Stimulated activated CD4-positive, alpha-beta T cell treated with anti-CD3 and anti-CD28 coated beads, TNF-alpha, amount 100 ng/mL, for 48 hours (primary cell): Measurements from ENCODE around the gene SUPT20H.

Experiments used
- DNase-seq, 3 donors: peaks; one replicate each; pipeline ENCODE4 v3.0.0-alpha.2; 2020; ENCODE audit warnings: low read depth in 3 of 3

Gene SUPT20H

GRCh38 chr13:37058910-37059847 is at the start of gene SUPT20H:
Gene SUPT20H, minus strand, starts transcription at chr13:37059688. Its CDS starts 8,198 bp downstream, at chr13:37051490.
- peak; percentile 87 to 93 (median 88) for DNase-seq

GRCh38 chr13:37109051-37109678 is 49.7 kb upstream of the SUPT20H start:
- no peak for DNase-seq

- DNase-seq, result no peak
Measured at GRCh38 chr13:37107868-37108267, 48.4 kb upstream of the SUPT20H start.

GRCh38 chr13:37107456-37107855 is 48.0 kb upstream of the SUPT20H start:
- no peak for DNase-seq

- DNase-seq, result no peak
Measured at GRCh38 chr13:37106642-37107041, 47.2 kb upstream of the SUPT20H start.

GRCh38 chr13:37105251-37105714 is 45.8 kb upstream of the SUPT20H start, which contains the start of gene CSNK1A1L:
Gene CSNK1A1L, minus strand, starts transcription at chr13:37105664. Its CDS starts 408 bp downstream, at chr13:37105256.
- no peak for DNase-seq

GRCh38 chr13:37102896-37103295 is 43.4 kb upstream of the SUPT20H start:
- no peak for DNase-seq

GRCh38 chr13:37101201-37101600 is 41.7 kb upstream of the SUPT20H start:
- no peak for DNase-seq

GRCh38 chr13:37100731-37101130 is 41.2 kb upstream of the SUPT20H start:
- DNase-seq, result no peak

GRCh38 chr13:37097076-37097475 is 37.6 kb upstream of the SUPT20H start:
- no peak for DNase-seq

GRCh38 chr13:37094840-37095239 is 35.4 kb upstream of the SUPT20H start:
- no peak for DNase-seq

GRCh38 chr13:37094099-37094498 is 34.6 kb upstream of the SUPT20H start:
- DNase-seq, result no peak

- no peak for DNase-seq
Measured at GRCh38 chr13:37091835-37092234, 32.3 kb upstream of the SUPT20H start.

- DNase-seq, result no peak
Measured at GRCh38 chr13:37090912-37091311, 31.4 kb upstream of the SUPT20H start.

- DNase-seq, result no peak
Measured at GRCh38 chr13:37089495-37089894, 30.0 kb upstream of the SUPT20H start.

GRCh38 chr13:37087486-37087885 is 28.0 kb upstream of the SUPT20H start:
- DNase-seq, result no peak

- DNase-seq, result no peak
Measured at GRCh38 chr13:37085606-37086005, 26.1 kb upstream of the SUPT20H start.

- no peak for DNase-seq
Measured at GRCh38 chr13:37076818-37077217, 17.3 kb upstream of the SUPT20H start.

- no peak for DNase-seq
Measured at GRCh38 chr13:37075164-37075563, 15.7 kb upstream of the SUPT20H start.

- no peak for DNase-seq
Measured at GRCh38 chr13:37074703-37075102, 15.2 kb upstream of the SUPT20H start.

GRCh38 chr13:37072024-37072423 is 12.5 kb upstream of the SUPT20H start:
- DNase-seq, result no peak

- DNase-seq, result no peak
Measured at GRCh38 chr13:37070956-37071355, 11.5 kb upstream of the SUPT20H start.
